ENCODE data around the gene TMEM145.

- no peak for TF ChIP-seq EZH2 (IDR thresholded peaks at IDR 0.05; ENCODE audit: borderline replicate concordance, low read depth, low read length, poor library complexity, severe bottlenecking)
- no peak for TF ChIP-seq CTCF (conservative IDR thresholded peaks at IDR 0.05; ENCODE audit: low read depth, low read length)
These were observed 37.6 kb upstream of the TMEM145 start for GRCh38 chr19:42275517-42275916.

Measured in A673 (cell line).